ENCODE measurements around the gene DCBLD1. TPM values are rescaled to one million over a fixed set of nuclear protein-coding genes. Genes with fewer than 3 reads are reported as not detected.

DCBLD1 gene
- total and polyA plus RNA-seq, 2 donors (not counting 1 experiment from before 2014, with no cell fraction given), result 35.2 to 44.4 TPM

DNA sequence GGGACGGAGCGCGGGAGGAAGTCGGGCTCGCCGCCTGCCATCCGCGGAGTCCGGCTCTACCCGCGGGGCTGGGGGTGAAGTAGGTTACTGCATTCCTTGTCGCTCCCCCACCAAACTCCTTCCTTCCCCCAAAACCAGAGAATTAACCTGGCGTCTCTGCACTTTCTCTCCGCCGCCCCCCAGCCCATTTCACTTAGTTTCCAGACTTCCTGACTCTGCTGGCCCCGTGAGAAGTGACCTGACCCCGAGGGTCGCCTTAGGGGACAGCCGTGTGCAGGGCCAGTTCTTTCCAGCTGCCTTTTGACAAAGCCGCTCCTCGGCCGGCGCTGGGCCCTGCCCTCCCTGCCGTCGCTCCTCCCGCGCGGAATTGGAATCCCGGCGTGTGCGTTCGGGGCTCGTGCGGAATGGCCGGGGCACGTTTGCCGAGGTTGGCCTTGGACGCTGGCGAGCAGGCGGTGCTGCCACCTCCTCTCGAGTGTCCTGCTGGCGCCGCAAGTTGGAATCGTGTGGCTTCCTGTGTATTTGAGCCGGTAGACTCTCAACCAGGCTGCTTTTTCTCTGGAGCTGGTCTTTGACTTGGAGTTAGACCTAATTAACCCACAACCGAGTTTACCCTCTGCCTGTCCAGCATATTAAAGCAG, 650 bp downstream of the DCBLD1 start:
- Histone ChIP-seq H3K9me3 (ENCODE audit: control insufficient read depth, insufficient read depth, low read depth, low read length) (no peaks in the 10 kb centered on the region), H3K4me1 (ENCODE audit: control insufficient read depth, extremely low read depth, insufficient read depth, low read length) (peaks cover 3% of the 10 kb centered on the region), H3K27me3 (ENCODE audit: control insufficient read depth, insufficient read depth, low read length) (no peaks in the 10 kb centered on the region), H3K36me3 (ENCODE audit: control insufficient read depth, insufficient read depth, low read length) (no peaks in the 10 kb centered on the region), H3K9ac (ENCODE audit: insufficient read depth, low read length) (peak overlapping the region; percentile 84), H3K4me2 (ENCODE audit: extremely low read depth, insufficient read depth, low read length) (peak overlapping the region; percentile 88), H2AFZ (ENCODE audit: low read length) (peak overlapping the region; percentile 50), H3K27ac (ENCODE audit: insufficient read depth, low read length) (peak overlapping the region; percentile 77), H3K4me3 (replicated peaks in 1 of 4; ENCODE audit: control extremely low read depth in 1 of 4, insufficient read depth in 1 of 4, low read depth in 3 of 4, low read length in 4 of 4) (peak overlapping the region; percentile 79 to 95 (median 89)), H4K20me1 (ENCODE audit: control insufficient read depth, extremely low read depth, insufficient read depth, low read length) (no peaks in the 10 kb centered on the region), H3K79me2 (ENCODE audit: control insufficient read depth, insufficient read depth, low read length) (peaks cover 38% of the 10 kb centered on the region)
- peak in 1 of 2 donors; percentile 51 for DNase-seq (ENCODE audit: low read depth in 2 of 2)
- no peak for TF ChIP-seq EZH2 (IDR thresholded peaks at IDR 0.05; ENCODE audit: low read length, missing control alignments)
- TF ChIP-seq, protein P1, sequence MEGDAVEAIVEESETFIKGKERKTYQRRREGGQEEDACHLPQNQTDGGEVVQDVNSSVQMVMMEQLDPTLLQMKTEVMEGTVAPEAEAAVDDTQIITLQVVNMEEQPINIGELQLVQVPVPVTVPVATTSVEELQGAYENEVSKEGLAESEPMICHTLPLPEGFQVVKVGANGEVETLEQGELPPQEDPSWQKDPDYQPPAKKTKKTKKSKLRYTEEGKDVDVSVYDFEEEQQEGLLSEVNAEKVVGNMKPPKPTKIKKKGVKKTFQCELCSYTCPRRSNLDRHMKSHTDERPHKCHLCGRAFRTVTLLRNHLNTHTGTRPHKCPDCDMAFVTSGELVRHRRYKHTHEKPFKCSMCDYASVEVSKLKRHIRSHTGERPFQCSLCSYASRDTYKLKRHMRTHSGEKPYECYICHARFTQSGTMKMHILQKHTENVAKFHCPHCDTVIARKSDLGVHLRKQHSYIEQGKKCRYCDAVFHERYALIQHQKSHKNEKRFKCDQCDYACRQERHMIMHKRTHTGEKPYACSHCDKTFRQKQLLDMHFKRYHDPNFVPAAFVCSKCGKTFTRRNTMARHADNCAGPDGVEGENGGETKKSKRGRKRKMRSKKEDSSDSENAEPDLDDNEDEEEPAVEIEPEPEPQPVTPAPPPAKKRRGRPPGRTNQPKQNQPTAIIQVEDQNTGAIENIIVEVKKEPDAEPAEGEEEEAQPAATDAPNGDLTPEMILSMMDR (conservative IDR thresholded peaks at IDR 0.05 in 1 of 2, IDR thresholded peaks at IDR 0.05 in 1 of 2; ENCODE audit: low read depth in 1 of 2, low read length in 2 of 2), result no peak

- no peak for TF ChIP-seq EZH2 (IDR thresholded peaks at IDR 0.05; ENCODE audit: low read length, missing control alignments)
- TF ChIP-seq, protein P1 (conservative IDR thresholded peaks at IDR 0.05 in 1 of 2, IDR thresholded peaks at IDR 0.05 in 1 of 2; ENCODE audit: low read depth in 1 of 2, low read length in 2 of 2), result no peak
- H3K9me3 ChIP-seq (ENCODE audit: control insufficient read depth, insufficient read depth, low read depth, low read length), result no peaks in the 10 kb centered on the region
- no peaks in the 10 kb centered on the region for H3K36me3 ChIP-seq (ENCODE audit: control insufficient read depth, insufficient read depth, low read length)
- H3K27ac ChIP-seq (ENCODE audit: insufficient read depth, low read length), result peak overlapping the region; percentile 77
- peak overlapping the region; percentile 88 for H3K4me2 ChIP-seq (ENCODE audit: extremely low read depth, insufficient read depth, low read length)
- DNase-seq (ENCODE audit: low read depth in 2 of 2), result peak in 1 of 2 donors; percentile 56
- H3K27me3 ChIP-seq (ENCODE audit: control insufficient read depth, insufficient read depth, low read length), result no peaks in the 10 kb centered on the region
- peaks cover 43% of the 10 kb centered on the region for H3K79me2 ChIP-seq (ENCODE audit: control insufficient read depth, insufficient read depth, low read length)
- H3K4me3 ChIP-seq (replicated peaks in 1 of 4; ENCODE audit: control extremely low read depth in 1 of 4, insufficient read depth in 1 of 4, low read depth in 3 of 4, low read length in 4 of 4), result peak overlapping the region; percentile 79 to 95 (median 89)
- peaks cover 3% of the 10 kb centered on the region for H3K4me1 ChIP-seq (ENCODE audit: control insufficient read depth, extremely low read depth, insufficient read depth, low read length)
- peak overlapping the region; percentile 50 for H2AFZ ChIP-seq (ENCODE audit: low read length)
- peak overlapping the region; percentile 84 for H3K9ac ChIP-seq (ENCODE audit: insufficient read depth, low read length)
- no peaks in the 10 kb centered on the region for H4K20me1 ChIP-seq (ENCODE audit: control insufficient read depth, extremely low read depth, insufficient read depth, low read length)
These were observed 1.2 kb downstream of the DCBLD1 start for GRCh38 chr6:117483645-117484016.

GRCh38 chr6:117484052-117484646, 1.7 kb downstream of the DCBLD1 start:
- H3K9me3 ChIP-seq (ENCODE audit: control insufficient read depth, insufficient read depth, low read depth, low read length), result no peaks in the 10 kb centered on the region
- H4K20me1 ChIP-seq (ENCODE audit: control insufficient read depth, extremely low read depth, insufficient read depth, low read length), result no peaks in the 10 kb centered on the region
- peak overlapping the region; percentile 79 to 95 (median 89) for H3K4me3 ChIP-seq (replicated peaks in 1 of 4; ENCODE audit: control extremely low read depth in 1 of 4, insufficient read depth in 1 of 4, low read depth in 3 of 4, low read length in 4 of 4)
- H2AFZ ChIP-seq (ENCODE audit: low read length), result no peak overlapping the region
- H3K4me2 ChIP-seq (ENCODE audit: extremely low read depth, insufficient read depth, low read length), result peak overlapping the region; percentile 88
- H3K4me1 ChIP-seq (ENCODE audit: control insufficient read depth, extremely low read depth, insufficient read depth, low read length), result peaks cover 3% of the 10 kb centered on the region
- H3K27me3 ChIP-seq (ENCODE audit: control insufficient read depth, insufficient read depth, low read length), result no peaks in the 10 kb centered on the region
- no peak for TF ChIP-seq EZH2 (IDR thresholded peaks at IDR 0.05; ENCODE audit: low read length, missing control alignments)
- TF ChIP-seq, protein P1 (conservative IDR thresholded peaks at IDR 0.05 in 1 of 2, IDR thresholded peaks at IDR 0.05 in 1 of 2; ENCODE audit: low read depth in 1 of 2, low read length in 2 of 2), result no peak
- H3K27ac ChIP-seq (ENCODE audit: insufficient read depth, low read length), result peak overlapping the region; percentile 77
- no peaks in the 10 kb centered on the region for H3K36me3 ChIP-seq (ENCODE audit: control insufficient read depth, insufficient read depth, low read length)
- DNase-seq (ENCODE audit: low read depth in 2 of 2), result no peak
- H3K79me2 ChIP-seq (ENCODE audit: control insufficient read depth, insufficient read depth, low read length), result peaks cover 48% of the 10 kb centered on the region
- H3K9ac ChIP-seq (ENCODE audit: insufficient read depth, low read length), result no peak overlapping the region
